Sciatic nerve (tissue), 2 donors: ENCODE measurements around the gene GAS2L2. TPM values are rescaled to one million over a fixed set of nuclear protein-coding genes. Genes with fewer than 3 reads are reported as not detected.
A peak's percentile ranks its signal among the peaks of the same experiment; 100 is the strongest.

Source experiments
- ATAC-seq: fragments of 200-7000 bp; cut with Tn5 transposase; one replicate; pipeline ENCODE4 v1.9.1; 2020; ENCODE audit warnings: mild to moderate bottlenecking, moderate library complexity
- DNase-seq: peaks from one replicate; pipeline ENCODE4 v3.0.0-alpha.2; 2020; ENCODE audit warnings: low spot score
- intact Hi-C: fragments of 100-400 bp; cut with DNase I; formaldehyde crosslinking; loops from one replicate; pipeline ENCODE4 v1.14.2; 2022
- total RNA-seq: library from RNA; stranded (reverse); fragmentation: NEBNext Ultra II Directional; extraction: Animal tissue kit (Norgen Biotek cat#: 25700); gene quantifications from one replicate; pipeline ENCODE4 v1.2.1, GENCODE V29; 2021
- donor health status: DM: no; HTN: no; CAD: no.
- donor health status: DM: no; HTN: no; CAD: no.

GAS2L2 gene
- total RNA-seq, 1 donor from 2014 or later: 0.13 TPM

DNA sequence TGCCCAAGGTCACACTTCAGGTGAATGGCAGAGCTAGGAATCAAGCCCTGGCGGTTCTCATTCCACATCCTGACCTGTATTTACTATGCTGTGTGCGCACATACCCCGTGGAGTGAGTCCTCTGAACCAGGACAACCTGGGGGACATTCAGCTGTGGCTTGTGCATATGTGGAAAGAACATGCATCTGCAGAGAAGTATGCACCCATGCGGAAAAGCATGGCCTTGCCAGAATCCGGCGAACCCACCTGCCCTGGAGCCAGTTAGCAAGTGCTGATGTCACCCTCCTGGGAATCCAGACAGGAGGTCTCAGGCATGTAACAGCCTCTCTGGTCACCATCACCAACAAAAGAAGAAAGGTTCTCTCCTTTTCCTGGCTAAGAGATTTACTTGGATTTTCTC lies 19.7 kb downstream of the GAS2L2 start:
- intact Hi-C loops: no loop called here
- DNase-seq (no peak), ATAC-seq (no peak)

DNA sequence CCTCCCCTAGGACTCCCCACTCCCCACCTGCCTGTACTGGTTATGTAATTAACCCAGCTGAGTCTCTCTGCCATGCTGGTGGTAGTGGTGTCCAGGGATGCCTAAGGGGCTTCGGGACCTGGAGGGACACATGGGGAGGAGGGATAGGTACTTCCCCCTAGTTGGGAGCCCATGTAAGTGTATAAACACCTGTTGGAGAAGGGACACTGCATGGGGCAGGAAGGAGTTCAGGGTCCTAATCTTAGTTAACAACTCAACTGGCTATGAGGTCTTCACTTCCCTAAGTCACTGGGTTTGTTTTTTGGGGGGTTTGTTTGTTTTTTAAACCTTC lies 20.3 kb downstream of the GAS2L2 start:
- DNase-seq (no peak), ATAC-seq (no peak)
- intact Hi-C loops: no loop called here

DNA sequence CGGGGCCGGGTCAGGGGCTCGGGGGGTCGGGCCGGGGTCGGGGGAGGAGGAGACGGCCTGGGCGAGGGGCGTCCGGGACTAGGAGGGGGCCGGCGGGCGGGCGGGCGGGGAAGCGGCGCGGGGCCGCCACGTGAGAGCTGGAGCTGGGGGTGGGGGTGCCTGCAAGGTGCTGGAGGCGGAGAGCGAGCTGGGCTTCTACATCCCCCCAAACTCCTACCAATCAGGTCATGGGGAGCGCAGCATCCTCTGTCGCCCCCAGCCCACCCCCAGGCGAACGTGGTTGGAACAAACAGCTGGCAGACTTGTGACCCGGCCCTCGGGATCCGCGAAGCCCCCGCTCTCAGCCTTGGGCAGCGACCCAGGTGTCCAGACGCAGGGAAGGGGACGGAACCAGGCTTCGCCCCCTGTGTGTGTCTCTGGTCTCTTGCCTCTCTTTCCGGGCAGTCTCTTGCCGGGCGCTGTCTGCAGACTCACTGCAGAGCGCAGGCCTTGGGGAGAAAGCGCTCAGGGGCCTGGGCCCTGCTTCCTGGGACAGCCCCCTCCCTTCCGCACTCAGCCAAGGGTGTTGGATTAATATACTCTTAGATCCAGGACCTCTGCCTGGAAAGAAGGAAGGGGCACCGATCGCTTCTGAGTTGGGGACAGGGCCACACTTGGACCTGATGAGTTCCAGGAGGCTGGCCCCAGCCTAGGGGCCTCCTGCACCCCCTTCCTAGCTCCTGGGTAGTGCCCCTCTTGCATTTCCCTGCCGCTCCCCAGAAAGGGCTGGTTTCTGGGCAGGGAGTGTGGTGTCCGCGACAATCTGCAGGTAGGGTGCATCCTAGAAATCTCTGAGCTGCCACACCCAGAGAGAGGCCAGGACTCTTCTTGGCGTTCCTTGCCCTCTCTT lies 20.9 kb downstream of the GAS2L2 start:
- peak; percentile 39 for ATAC-seq
- no peak for DNase-seq
- intact Hi-C loops: no loop called here

DNA sequence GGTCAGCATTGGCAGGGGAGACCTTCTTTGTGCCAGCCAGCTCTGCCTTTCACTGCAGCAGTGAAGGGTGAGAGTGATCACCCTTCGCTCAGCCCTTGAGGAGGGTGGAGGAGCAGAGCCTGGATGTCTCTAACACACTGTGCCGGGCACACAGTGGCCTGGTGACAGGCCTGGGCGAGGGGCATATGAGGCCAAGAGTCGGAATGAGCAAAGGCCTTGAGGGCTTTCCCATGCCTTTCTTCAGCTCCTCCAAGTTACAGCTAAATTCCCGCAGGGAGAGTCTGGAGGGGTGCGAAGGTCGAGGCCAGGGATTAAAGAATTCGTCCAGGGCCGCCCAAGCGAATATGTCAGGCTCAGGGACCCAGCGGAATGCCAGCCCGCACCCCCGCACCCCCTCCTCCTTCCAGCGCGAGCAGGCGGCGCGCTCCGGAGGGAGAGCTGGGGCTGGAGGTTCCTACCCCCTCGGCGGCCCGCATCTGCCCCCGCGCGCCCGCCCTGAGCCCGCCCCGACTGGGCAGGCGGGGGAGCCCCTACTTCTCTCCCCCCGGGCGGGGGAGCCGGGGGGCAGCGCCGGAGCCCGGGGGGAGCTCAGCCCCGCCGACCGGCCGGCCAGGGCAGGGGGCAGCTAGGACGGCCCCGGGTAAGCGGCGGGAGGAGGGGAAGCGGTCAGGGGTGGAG lies 21.7 kb downstream of the GAS2L2 start, which contains the start of gene RASL10B:
TSS of gene RASL10B (plus strand) at position 401 of the 678 bp plus-strand sequence. CDS start 3,546 bp downstream, outside the sequence.
- DNase-seq (no peak), ATAC-seq (peak; percentile 82)
- intact Hi-C loops: no loop called here

DNA sequence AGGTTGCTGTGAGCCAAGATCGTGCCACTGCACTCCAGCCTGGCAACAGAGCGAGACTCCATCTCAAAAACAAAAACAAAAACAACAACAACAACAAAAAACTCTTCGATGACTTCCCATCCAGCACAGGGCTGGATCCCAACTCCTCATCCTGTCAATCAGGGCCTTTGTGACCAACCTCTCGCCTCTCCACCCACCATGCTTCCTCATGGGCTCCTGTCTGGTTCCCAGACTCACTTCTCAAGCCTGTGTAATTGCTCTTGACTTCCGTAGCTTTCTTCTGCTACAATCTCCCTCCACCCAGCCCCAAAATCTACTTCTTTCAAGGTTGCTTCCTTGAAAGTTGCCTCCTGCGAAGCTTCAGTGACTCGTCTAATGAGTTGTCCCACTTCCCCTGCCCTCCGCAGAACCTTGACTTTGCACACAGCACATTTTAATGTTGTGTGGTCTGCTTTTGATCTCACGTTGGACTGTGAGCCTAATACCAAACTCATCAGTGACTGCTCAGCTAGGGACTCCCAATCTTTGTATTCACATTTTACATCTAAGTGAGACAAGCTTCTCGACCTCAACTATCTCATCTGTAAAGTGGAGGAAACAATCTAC lies 22.5 kb downstream of the GAS2L2 start:
- no peak for ATAC-seq
- intact Hi-C loops: no loop called here
- no peak for DNase-seq

DNA sequence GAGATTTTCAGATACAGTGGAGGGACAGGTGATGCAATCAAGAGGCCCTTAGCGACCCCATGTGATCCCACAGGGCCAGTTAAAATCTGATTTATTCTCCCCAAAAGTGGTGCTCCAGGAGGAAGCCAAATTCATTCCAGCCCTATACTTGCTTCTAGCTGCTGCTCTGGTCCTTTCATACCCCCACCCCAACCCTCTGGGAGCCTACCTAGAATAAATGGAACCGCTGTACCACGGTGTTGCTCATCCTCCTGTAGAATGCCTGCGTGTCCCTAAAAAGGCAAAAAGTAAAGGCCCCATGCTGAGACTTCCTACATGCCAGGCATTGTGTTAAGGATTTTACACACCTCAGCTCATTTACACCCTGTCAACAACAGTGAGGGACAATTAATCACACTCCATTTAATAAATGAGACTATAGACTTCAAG lies 23.6 kb downstream of the GAS2L2 start:
- ATAC-seq (no peak), DNase-seq (no peak)
- intact Hi-C loops: no loop called here

DNA sequence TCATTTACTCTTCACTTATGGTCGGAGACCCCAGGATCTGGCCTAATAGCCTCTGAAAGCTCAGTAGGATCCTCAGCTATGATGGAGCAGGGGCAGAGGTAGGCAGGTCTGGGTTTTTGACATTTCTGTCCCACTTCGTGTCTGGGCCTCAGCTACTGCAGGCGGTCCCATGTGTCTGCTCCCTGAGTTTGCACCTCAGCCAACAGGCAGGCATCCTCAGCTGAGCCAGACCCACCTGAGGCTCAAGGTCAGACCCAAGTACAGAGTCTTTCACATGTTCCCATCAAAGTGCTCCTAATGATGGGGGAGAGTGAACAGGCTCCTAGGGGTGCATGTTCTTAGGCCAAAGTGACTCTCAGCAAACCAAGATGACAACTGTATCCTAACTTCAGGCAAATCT lies 24.5 kb downstream of the GAS2L2 start:
- no peak for ATAC-seq
- intact Hi-C loops: no loop called here

DNA sequence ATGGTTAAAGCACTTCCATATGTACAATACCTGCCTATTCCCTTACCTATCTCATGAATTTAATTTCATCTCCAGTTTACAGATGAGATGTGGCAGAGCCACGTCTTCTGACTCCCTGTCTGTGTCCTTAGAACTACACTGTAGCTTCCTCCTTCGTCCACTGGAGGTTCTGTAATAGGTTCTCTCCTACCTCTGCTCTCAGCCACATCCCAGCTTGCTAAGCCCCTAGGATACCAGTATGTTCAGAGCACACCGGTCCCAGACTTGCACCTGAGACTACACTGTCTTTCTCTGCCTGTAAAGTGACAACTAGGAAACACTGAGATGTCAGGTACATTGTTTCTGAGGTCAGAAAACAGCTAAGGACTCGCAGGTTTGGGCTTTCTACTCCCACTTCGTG lies 25.4 kb downstream of the GAS2L2 start:
- ATAC-seq: no peak
- DNase-seq: no peak
- intact Hi-C loops: no loop called here

More for the DNA sequence above, 24.5 kb downstream of the GAS2L2 start:
- DNase-seq: no peak

DNA sequence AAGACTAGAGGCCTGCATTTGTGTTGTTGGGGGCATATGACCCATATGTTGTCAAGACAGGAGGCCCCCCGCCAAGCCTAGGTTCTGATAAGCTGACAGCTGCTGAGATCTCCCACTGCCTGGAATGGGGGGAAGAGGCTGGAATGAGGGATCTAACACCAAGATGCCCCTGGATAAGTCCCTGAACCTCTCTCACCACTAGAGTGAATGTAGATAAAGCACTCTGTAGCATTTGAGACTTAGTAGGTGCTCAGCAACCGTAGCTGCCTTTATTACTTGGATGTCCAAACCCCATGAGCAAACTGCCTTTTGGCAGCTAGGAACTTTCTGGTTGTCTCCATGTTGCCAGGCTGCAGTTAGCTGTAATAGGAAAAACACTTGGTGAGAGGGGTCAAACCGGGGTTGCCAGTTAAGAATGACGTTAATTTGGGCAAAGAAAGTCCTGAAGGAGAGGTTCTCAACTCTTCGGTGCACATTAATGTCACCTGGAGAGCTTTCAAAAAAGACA lies 26.0 kb downstream of the GAS2L2 start:
- ATAC-seq (peak; percentile 5), DNase-seq (no peak)
- intact Hi-C loops: no loop called here

DNA sequence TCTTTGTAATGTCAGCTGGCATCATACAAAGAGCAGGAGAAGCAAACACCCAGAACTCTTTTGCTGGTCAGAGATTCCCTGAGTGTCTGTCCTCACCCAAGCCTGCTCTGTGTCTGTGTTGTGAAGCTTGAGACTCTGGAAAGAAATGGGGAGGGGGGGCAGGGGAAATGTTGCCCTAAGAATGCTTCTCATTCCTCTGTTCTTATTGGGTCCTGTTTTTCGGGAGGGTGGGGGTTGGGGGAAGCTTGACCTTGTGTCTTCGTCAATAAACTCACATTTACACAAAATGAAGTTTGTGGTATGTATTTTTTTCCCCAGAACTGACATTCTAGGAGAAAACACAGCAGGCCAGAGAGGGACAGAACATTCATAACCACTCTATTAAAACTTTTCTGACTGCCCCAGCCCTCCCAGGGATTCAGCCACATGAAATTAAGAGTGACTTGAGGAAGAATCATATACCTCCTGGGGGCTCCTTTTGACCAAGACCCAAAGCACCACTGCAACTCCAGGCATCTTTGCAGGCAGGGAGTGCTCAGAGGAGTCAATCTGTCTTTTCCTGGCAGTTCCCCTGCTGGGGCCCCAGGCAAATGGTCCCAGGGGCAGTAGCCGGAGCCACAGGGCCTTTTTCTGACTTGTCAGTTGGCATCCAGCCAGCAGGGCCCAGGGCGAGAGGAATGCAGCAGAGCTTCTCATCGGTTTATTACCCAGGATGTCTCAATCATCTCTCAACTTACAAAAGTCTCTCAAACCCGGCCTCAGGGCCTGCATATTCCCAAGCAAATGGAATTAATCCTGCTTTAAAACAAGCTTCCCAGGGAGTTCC lies 26.7 kb downstream of the GAS2L2 start:
- DNase-seq (peak; percentile 81), ATAC-seq (peak; percentile 65)
- intact Hi-C loops: no loop called here

DNA sequence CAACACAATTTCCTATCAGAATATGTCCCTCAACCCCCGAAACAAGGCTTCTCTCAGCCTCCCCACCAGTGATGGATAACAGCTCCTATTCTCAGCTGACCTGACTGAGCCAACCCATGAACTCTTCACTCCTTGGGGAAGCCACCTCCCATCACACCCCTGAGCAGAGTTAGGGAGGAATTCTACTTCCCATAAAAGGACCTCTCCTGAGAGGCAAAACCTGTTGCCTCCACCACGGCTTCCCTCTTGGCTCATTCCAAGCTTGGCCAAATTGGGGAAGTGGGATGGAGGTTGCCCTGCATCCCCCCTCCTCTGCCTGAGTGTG lies 27.3 kb downstream of the GAS2L2 start:
- intact Hi-C loops: no loop called here
- DNase-seq (no peak), ATAC-seq (no peak)

DNA sequence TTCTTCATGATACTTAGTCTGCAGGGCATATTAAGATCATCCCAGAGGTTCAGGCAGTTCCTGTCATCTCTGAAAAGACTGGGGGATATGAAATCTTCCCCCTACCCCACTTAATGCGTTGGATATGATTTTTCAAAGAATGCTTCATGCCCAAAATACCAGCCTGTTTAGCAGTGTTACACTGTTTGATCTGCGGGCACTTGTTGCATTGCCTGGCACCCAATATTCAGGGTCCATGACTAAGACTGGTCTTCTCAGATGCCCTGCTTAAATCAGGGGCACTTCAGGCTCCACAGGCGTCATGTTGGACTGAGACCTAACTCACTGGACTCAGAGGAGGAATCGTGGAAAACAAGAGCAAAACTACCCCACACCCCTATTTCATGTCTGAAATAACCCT lies 28.0 kb downstream of the GAS2L2 start:
- ATAC-seq (no peak), DNase-seq (no peak)
- intact Hi-C loops: no loop called here

DNA sequence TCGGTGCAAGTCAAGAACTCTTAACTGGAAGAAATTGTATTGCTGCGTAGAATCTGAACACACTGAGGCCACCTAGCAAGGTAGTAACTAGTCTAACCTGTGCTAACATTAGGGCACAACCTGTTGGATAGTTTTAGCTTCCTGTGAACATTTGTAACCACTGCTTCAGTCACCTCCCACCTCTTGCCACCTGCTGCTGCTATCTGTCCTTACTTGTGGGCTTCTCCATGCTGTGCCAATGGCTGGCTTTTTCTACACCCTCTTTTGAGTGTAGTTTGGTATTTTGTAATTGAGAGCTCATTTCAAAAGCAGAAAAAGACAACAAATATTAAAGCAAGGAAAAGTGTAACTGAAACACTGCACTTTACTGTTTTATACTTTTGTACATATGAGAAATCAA lies 29.3 kb downstream of the GAS2L2 start:
- intact Hi-C loops: no loop called here
- no peak for ATAC-seq
- no peak for DNase-seq

DNA sequence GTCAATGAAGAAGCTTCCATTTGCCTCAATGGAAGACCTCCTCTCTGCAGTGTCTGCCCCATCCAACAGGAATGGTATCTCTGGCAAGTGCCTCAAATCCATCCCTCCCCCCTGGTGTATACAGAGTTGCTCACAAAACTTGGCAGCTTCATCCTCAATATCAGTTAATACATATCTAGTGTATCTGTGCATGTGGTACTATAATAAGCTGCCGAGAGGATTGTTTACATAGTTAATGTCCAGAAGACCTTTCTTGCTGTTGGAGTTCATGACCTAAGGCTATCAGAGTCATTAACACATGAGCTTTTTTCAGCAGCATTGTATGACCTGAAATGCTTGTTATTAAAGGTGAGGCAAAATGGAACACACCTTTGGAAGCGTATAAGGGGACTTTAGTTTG lies 35.6 kb downstream of the GAS2L2 start:
- ATAC-seq (peak; percentile 9), DNase-seq (no peak)
- intact Hi-C loops: no loop called here

DNA sequence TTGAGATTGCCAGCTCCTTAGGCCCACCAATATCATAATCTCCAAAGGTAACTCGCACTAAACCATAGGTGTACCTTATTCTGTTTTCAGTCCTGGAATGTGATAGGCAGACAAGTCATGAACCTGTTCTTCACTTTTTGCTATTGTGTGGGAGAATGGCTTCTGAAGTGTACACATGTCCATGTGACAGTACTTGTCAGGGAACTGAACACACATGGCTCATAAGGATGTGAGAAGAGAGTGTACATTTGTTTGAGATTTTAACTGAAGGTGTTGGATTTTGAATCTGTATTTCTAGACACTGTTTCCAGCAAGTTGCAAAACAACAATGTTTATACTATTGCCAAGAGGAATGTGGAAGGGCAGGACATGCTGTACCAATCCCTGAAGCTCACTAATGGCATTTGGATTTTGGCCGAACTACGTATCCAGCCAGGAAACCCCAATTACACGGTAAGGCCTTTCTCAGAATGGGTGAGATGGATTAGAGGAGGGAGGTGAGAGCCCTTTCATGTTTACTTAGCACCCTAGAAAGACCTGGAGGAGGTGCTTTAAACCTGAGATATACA lies 36.1 kb downstream of the GAS2L2 start:
- ATAC-seq (peak; percentile 83), DNase-seq (no peak)
- intact Hi-C loops: no loop called here

DNA sequence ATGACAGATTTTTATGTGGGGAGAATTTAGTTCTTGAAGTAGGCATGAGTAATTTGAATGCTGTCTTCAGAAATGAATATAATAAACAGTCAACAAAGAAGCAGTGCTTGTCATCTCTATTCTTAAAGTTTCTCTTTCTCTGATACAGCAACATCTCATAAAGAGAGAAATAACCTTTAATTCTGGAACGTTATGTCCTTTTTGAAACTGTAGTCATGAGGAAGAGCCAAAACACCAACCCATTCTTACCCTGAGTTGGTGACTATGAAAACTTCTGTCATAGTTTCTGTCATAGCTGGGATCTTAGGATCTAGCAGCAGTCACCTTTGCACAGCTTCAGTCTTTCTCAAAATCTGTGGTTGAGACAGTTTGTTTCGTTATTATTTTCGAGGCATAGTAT lies 36.9 kb downstream of the GAS2L2 start:
- intact Hi-C loops: no loop called here
- ATAC-seq: peak; percentile 21
- DNase-seq: no peak

DNA sequence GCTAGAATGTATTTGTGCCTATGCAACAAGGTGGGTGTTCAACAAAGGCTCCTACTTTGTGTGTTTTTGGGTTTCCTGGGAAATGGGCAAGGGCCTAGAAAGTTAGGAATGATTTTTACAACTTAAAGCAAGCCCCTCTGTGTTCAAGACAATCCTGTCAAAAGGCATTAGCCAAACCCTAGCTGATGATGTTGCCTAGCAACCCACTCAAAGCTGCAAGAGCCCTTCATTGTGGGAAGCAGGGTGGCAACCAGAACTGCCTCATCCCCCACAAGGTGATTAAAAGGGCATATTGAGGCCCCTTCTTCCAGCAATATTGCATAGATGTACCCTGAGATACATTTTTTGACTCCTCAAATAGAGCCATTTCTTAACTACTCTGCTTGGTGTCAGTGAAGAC lies 37.6 kb downstream of the GAS2L2 start:
- intact Hi-C loops: no loop called here
- DNase-seq: no peak
- ATAC-seq: no peak

DNA sequence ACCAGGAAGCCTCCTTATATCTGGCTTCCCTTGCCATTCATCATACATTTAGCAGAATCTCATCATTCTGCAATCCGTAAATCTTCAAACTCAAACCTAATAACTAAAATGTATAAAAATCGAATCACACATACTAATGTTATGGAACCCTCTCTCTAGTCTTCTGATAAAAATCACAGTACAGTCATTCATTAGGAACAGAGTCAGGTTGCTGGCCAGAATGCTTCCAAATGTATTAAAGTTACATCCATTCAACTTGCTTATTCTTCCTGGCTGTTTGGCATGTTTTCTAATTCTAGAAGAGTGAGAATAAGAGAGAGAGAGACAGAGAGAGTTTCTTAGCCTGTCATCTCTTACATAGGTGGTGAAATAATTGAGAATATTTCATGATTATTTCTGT lies 38.1 kb downstream of the GAS2L2 start:
- no peak for ATAC-seq
- DNase-seq: no peak
- intact Hi-C loops: no loop called here
